Adrenal gland (tissue), 12 donors: ENCODE measurements around the gene SCN3A. TPM values are rescaled to one million over a fixed set of nuclear protein-coding genes. Genes with fewer than 3 reads are reported as not detected.

Experiments
- DNase-seq, 7 donors: peaks; one replicate each; pipeline ENCODE4 v3.0.0-alpha.2; 2019 to 2020
- H3K27ac ChIP-seq, 5 donors: fragments of 200-600 bp; sonication (generic) in 4 of 5; 1 replicate in 3 of 5; 2 replicates in 2 of 5; pipeline versions ENCODE4 v1.5.1 to v1.8.0; 2016 to 2020; ENCODE audit warnings: mild to moderate bottlenecking in 1 of 5
- H3K27me3 ChIP-seq: fragments of 200-600 bp; 2 replicates; pipeline ENCODE4 v1.8.0; 2021
- H3K36me3 ChIP-seq, 2 donors: fragments of 200-600 bp; replicated peaks in 1 of 2; 1 replicate in 1 of 2; 2 replicates in 1 of 2; pipeline versions ENCODE4 v1.5.1 to v1.8.0; 2018 to 2022
- H3K4me1 ChIP-seq, 2 donors: fragments of 200-600 bp; replicated peaks in 1 of 2; 1 replicate in 1 of 2; 2 replicates in 1 of 2; pipeline versions ENCODE4 v1.5.1 to v1.8.0; 2018 to 2021
- H3K4me3 ChIP-seq, 4 donors: fragments of 200-600 bp; sonication (generic) in 3 of 4; one replicate each; pipeline ENCODE4 v1.5.1; 2016 to 2018
- H3K9me3 ChIP-seq, 3 donors: fragments of 200-600 bp; sonication (generic) in 1 of 3; replicated peaks in 1 of 3; 1 replicate in 2 of 3; 2 replicates in 1 of 3; pipeline versions ENCODE4 v1.5.1 to v1.8.0; 2016 to 2021
- CTCF ChIP-seq, 6 experiments: fragments of 450-650 bp in 4 of 6; fragments of 200-600 bp in 2 of 6; sonication (generic) in 1 of 6; IDR thresholded peaks; 1 replicate in 5 of 6; 2 replicates in 1 of 6; pipeline versions ENCODE4 v1.5.1 to v1.8.0; 2016 to 2021; ENCODE audit warnings: antibody characterized with exemption in 6 of 6, mild to moderate bottlenecking in 2 of 6, moderate library complexity in 1 of 6
- POLR2A ChIP-seq, 2 donors: fragments of 450-650 bp; IDR thresholded peaks; one replicate each; pipeline ENCODE4 v1.6.1; 2017; ENCODE audit warnings: antibody characterized with exemption in 2 of 2, mild to moderate bottlenecking in 2 of 2, moderate library complexity in 1 of 2
- WGBS, 4 donors: extraction: QIAGEN DNeasy Blood & Tissue Kit in 2 of 4; methylation state at CpG; one replicate each; pipeline versions ENCODE4 v1.1.5 to v1.1.7; 2013 to 2017; 5-methylcytosine and 5-hydroxymethylcytosine counted together
- intact Hi-C, 2 donors: fragments of 100-400 bp; cut with DNase I; formaldehyde crosslinking; loops; one replicate each; pipeline versions ENCODE4 v1.14.1 to v1.15.0; 2022 to 2023
- polyA plus RNA-seq, 3 donors: library from polyadenylated mRNA; stranded (reverse); fragments of 200-250 nt in 2 of 3; fragments of 350-450 nt in 1 of 3; fragmentation: Illumina TruSeq in 1 of 3; extraction: RNeasy Lipid Tissue Mini Kit (QIAGEN cat#74804) in 1 of 3; gene quantifications; one replicate each; pipeline ENCODE4 v1.2.3, GENCODE V29; 2013 to 2014
- total RNA-seq, 9 donors: library from RNA; depleted of rRNA in 4 of 9; stranded (reverse); fragments of >200 nt in 4 of 9; fragments of 120-200 nt in 1 of 9; fragmentation: NEBNext Ultra II Directional in 1 of 9; extraction: Animal tissue kit (Norgen Biotek cat#: 25700) in 1 of 9; gene quantifications; one replicate each; pipeline versions ENCODE4 v1.1.0 to v1.2.4, GENCODE V29; 2013 to 2023
- donor health status: healthy with polysubstance abuse.
- donor health status: Bipolar disorder and iron deficiency.
- donor health status: DM: yes; HTN: yes; CAD: no.
- donor health status: DM: no; HTN: no; CAD: no.
- donor health status: DM: no; HTN: no; CAD: no.
- donor health status: DM: yes; HTN: yes; CAD: no.

Gene SCN3A
- total and polyA plus RNA-seq, 12 donors: 0.17 to 4.7 (median 0.90) TPM

- Histone ChIP-seq H3K9me3 (no peaks in the 10 kb centered on the region), H3K27ac (no peak overlapping the region), H3K4me1 (no peaks in the 10 kb centered on the region), H3K4me3 (no peak overlapping the region), H3K27me3 (no peaks in the 10 kb centered on the region), H3K36me3 (no peaks in the 10 kb centered on the region)
- WGBS, 4 donors: 69 to 75% (median 73%) methylated on average over 2 to 3 of the region's 3 CpGs
- no peak for DNase-seq
- intact Hi-C loops: no loop called here
- no peak for TF ChIP-seq POLR2A (IDR thresholded peaks at IDR 0.05)
These were observed 15.6 kb upstream of the SCN3A start for GRCh38 chr2:165219481-165219880.

GRCh38 chr2:165214093-165214492 lies 10.2 kb upstream of the SCN3A start:
- DNase-seq: no peak
- Histone ChIP-seq H3K9me3 (no peaks in the 10 kb centered on the region), H3K4me3 (no peak overlapping the region), H3K4me1 (no peaks in the 10 kb centered on the region), H3K27ac (no peak overlapping the region), H3K27me3 (no peaks in the 10 kb centered on the region), H3K36me3 (no peaks in the 10 kb centered on the region)
- no peak for TF ChIP-seq CTCF (IDR thresholded peaks at IDR 0.05)
- TF ChIP-seq POLR2A (IDR thresholded peaks at IDR 0.05): no peak
- intact Hi-C loops: loop anchor here in 1 of 2 donors (5.0 kb wide), 1 partner anchor 202 kb away; no protein-coding TSS in a partner anchor
- 53 to 66% (median 56%) methylated on average over 1 of the region's 1 CpG for WGBS, 4 donors

DNA sequence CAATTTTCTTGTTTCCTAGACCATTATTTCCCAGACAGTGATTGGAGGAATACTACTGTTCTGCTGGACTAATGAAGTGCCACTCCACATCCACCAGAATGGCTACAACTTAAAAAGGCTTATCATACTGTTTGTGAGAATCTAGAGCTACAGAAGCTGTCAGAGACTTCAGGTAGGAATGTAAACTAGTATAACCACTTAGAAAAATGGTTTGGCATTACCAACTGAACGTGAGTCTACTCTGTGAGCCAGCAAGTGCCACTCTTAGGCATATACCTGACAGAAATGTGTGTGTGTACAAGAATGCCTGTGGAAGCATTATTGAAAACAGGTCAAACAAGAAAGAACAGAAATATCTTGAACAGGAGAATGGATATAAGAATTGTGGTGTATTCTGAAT lies 4.2 kb upstream of the SCN3A start:
- no peak overlapping the region for H3K27ac ChIP-seq
- H3K9me3 ChIP-seq: no peaks in the 10 kb centered on the region
- TF ChIP-seq CTCF (IDR thresholded peaks at IDR 0.05) (no peak), POLR2A (IDR thresholded peaks at IDR 0.05) (no peak)
- no peaks in the 10 kb centered on the region for H3K27me3 ChIP-seq
- DNase-seq: no peak
- intact Hi-C loops: no loop called here
- no peak overlapping the region for H3K4me3 ChIP-seq
- WGBS, 4 donors: 60 to 79% (median 63%) methylated on average over 1 of the region's 1 CpG
- H3K36me3 ChIP-seq: no peaks in the 10 kb centered on the region
- H3K4me1 ChIP-seq: no peaks in the 10 kb centered on the region

DNA sequence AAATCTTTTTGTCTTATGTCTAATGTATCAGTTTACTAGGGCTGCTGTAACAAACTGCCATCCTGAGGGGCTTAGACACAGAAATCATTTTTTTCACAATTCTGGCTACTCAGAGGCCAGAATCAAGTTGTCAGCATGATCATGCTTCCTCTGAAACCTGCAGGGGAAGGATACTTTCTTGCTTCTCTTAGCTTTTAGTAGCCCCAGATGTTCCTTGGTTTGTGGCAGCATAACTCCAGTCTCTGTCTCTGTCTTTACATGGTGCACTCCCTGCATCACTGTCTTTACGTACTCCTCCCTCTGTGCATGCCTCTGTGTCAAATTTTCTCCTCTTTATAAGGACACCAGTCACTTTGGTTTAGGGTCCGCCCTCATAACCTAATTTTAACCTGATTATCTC lies 2.0 kb upstream of the SCN3A start:
- Histone ChIP-seq H3K36me3 (no peaks in the 10 kb centered on the region), H3K27me3 (no peaks in the 10 kb centered on the region), H3K27ac (no peak overlapping the region), H3K4me1 (no peaks in the 10 kb centered on the region), H3K4me3 (no peak overlapping the region), H3K9me3 (no peaks in the 10 kb centered on the region)
- intact Hi-C loops: no loop called here
- WGBS, 4 donors: 70 to 79% (median 73%) methylated on average over 2 of the region's 2 CpGs
- DNase-seq: no peak
- no peak for TF ChIP-seq CTCF (IDR thresholded peaks at IDR 0.05)
- TF ChIP-seq POLR2A (IDR thresholded peaks at IDR 0.05): no peak

GRCh38 chr2:165202239-165202638 lies 1.6 kb downstream of the SCN3A start:
- DNase-seq: no peak
- no peak overlapping the region for H3K27ac ChIP-seq
- H3K4me3 ChIP-seq: no peak overlapping the region
- WGBS, 4 donors: 69 to 87% (median 84%) methylated on average over 1 of the region's 1 CpG
- TF ChIP-seq POLR2A (IDR thresholded peaks at IDR 0.05): no peak
- TF ChIP-seq CTCF (IDR thresholded peaks at IDR 0.05): no peak
- H3K36me3 ChIP-seq: no peaks in the 10 kb centered on the region
- no peaks in the 10 kb centered on the region for H3K9me3 ChIP-seq
- intact Hi-C loops: loop anchor here in 1 of 2 donors (5.0 kb wide), 1 partner anchor 185 kb away; no protein-coding TSS in a partner anchor
- H3K4me1 ChIP-seq: no peaks in the 10 kb centered on the region
- H3K27me3 ChIP-seq: peaks cover 6% of the 10 kb centered on the region
